ENCODE data around the gene C4A. TPM values are rescaled to one million over a fixed set of nuclear protein-coding genes. Genes with fewer than 3 reads are reported as not detected.

C4A gene
- total and polyA plus RNA-seq, 2 of the 13 experiments (the other 11 are each of a cell fraction or from before 2014, with no cell fraction given), result 165 to 478 TPM

- peak; percentile 17; the same call in 1 of the 2 replicates for TF ChIP-seq MAZ (IDR thresholded peaks at IDR 0.05; ENCODE audit: borderline replicate concordance, low read depth, low read length)
- no peak for TF ChIP-seq MAZ (CRISPR knock-in tag; IDR thresholded peaks at IDR 0.05; ENCODE audit: low read depth)
- TF ChIP-seq HNRNPL (IDR thresholded peaks at IDR 0.05; ENCODE audit: low read depth, low read length), result no peak
- no peak for TF ChIP-seq AGO1 (IDR thresholded peaks at IDR 0.05; ENCODE audit: low read depth, low read length, poor library complexity, severe bottlenecking)
- no peak for TF ChIP-seq CTCF (CRISPR knock-in tag; IDR thresholded peaks at IDR 0.05)
- no peak for TF ChIP-seq FOXA1 (IDR thresholded peaks at IDR 0.05)
- no peak for TF ChIP-seq FOXA1 (CRISPR knock-in tag; IDR thresholded peaks at IDR 0.05)
- no peak for TF ChIP-seq ZFAT (CRISPR knock-in tag; conservative IDR thresholded peaks at IDR 0.05)
- TF ChIP-seq ZHX2 (IDR thresholded peaks at IDR 0.05; ENCODE audit: low read depth), result no peak
- TF ChIP-seq ZHX2 (CRISPR knock-in tag; IDR thresholded peaks at IDR 0.05; ENCODE audit: borderline replicate concordance), result no peak
- TF ChIP-seq PRDM10 (CRISPR knock-in tag; IDR thresholded peaks at IDR 0.05; ENCODE audit: low read depth), result no peak
- no peak for TF ChIP-seq TFDP1 (CRISPR knock-in tag; IDR thresholded peaks at IDR 0.05; ENCODE audit: borderline replicate concordance)
- no peak for TF ChIP-seq NPAS2 (CRISPR knock-in tag; IDR thresholded peaks at IDR 0.05; ENCODE audit: borderline replicate concordance)
Measured at GRCh38 chr6:31940256-31940664, 41.6 kb upstream of the C4A start (continued).

All from HepG2 (cell line).